Measurements from ENCODE around the gene FRS3.
A peak's percentile ranks its signal among the peaks of the same experiment; 100 is the strongest.

Gene FRS3

DNA sequence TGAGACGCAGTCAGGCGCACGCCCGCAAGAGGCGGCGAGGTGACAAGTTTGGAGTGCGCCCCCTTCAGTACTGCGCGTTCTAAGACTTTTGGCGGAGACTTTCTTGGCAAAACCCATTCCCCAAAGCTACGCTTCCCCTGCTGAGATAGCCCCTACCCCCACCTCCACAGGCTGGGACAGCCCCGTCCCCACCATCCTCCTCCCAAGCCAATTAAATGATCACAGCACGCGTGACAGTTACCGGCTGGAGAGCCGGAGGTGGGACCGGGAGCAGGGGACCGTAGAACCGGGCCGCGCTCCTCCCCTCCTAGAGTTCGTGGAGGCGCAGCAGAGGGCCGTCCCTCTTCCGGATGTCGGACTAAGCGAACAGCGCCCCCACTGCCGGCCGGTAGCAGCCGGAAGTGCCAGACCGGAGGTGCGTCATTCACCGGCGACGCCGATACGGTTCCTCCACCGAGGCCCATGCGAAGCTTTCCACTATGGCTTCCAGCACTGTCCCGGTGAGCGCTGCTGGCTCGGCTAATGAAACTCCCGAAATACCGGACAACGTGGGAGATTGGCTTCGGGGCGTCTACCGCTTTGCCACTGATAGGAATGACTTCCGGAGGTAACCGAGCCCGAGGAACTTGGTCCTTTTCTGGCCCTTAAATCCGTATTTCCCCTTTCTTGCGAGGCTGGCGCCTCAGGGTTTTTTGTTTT is 7.7 kb upstream of the FRS3 start, which contains the start of gene TOMM6:
Gene TOMM6 (plus strand): TSS at position 476 of the 699 bp plus-strand sequence. CDS start 4 bp downstream, at position 480.
- peaks cover 7% of the 10 kb centered on the region for H3K79me2 ChIP-seq (ENCODE audit: control insufficient read depth, insufficient read depth, low read length)
- H3K36me3 ChIP-seq (ENCODE audit: control insufficient read depth, insufficient read depth, low read length), result peaks cover 7% of the 10 kb centered on the region
- H3K4me3 ChIP-seq (ENCODE audit: low read length), result peak within 1 kb of the TSS; percentile 100
- H2BK5ac ChIP-seq (ENCODE audit: low read length), result peak within 1 kb of the TSS; percentile 85
- peak within 1 kb of the TSS; percentile 64 for H3K18ac ChIP-seq (ENCODE audit: low read length)
- H3K23ac ChIP-seq (ENCODE audit: low read length), result no peak within 1 kb of the TSS
- H3K56ac ChIP-seq (ENCODE audit: low read length), result peak within 1 kb of the TSS; percentile 99
- no peaks in the 10 kb centered on the region for H3K4me1 ChIP-seq (ENCODE audit: control insufficient read depth, low read depth, low read length)
- H2AK5ac ChIP-seq (ENCODE audit: low read length), result peak within 1 kb of the TSS; percentile 98
- peak within 1 kb of the TSS; percentile 99 for H3K9ac ChIP-seq (ENCODE audit: low read length)
- H3K79me1 ChIP-seq (ENCODE audit: low read length), result peaks cover 9% of the 10 kb centered on the region
- H3K27ac ChIP-seq (ENCODE audit: low read depth, low read length), result peak within 1 kb of the TSS; percentile 69
- peak within 1 kb of the TSS; percentile 26 for H4K5ac ChIP-seq (ENCODE audit: low read length)
- peak within 1 kb of the TSS; percentile 98 for H3K4me2 ChIP-seq (ENCODE audit: low read length)
- H2BK120ac ChIP-seq (ENCODE audit: low read depth, low read length), result no peak within 1 kb of the TSS
- peaks cover 5% of the 10 kb centered on the region for H3K27me3 ChIP-seq (ENCODE audit: insufficient read depth, low read length, poor library complexity)
- peak within 1 kb of the TSS; percentile 87 for H4K8ac ChIP-seq (ENCODE audit: low read depth, low read length)
- peak within 1 kb of the TSS; percentile 95 for H3K4ac ChIP-seq (ENCODE audit: low read depth, low read length)
- no CpG with 5 or more reads among the region's 55 CpGs for WGBS (ENCODE audit: extremely low coverage, insufficient coverage, low lambda C conversion rate)
- DNase-seq, result peak; percentile 97
- H2BK15ac ChIP-seq (replicated peaks; ENCODE audit: low read depth), result no peak within 1 kb of the TSS

DNA sequence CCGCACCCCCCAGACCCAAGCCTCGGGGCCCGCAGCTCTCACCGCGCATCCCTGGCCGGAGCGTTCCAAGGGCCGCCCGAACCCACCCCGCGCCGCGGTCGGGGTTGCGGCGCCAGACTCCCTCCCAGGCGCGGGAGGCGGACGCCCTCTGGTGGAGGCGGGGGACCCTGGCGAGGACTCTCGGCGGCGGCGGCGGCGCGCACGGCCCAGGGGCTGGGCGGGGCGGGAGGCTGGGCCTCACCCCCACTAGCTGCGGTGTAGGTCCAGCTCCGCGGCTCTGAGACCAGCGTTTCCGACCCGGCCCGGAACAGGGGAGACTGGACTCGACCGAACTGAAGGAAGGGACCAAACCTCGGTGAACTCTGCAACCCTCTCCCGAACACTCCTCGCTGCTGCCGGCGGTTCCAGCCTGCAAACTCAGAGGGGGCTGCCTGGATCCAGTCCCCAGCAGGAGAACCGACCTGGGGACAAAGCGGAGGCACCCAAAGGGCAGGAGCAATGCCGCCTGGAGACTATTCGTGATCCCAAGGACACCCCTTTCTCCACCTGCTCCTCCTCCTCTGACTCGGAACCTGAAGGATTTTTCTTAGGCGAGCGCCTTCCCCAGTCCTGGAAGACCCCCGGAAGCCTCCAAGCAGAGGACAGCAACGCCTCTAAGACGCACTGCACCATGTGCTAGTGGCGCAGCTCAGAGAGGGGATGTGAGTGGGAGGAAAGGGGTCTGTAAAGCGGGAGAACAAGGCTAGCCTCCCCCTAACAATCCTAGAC is 6.9 kb upstream of the FRS3 start:
- Histone ChIP-seq H2BK15ac (replicated peaks; ENCODE audit: low read depth) (no peak overlapping the region), H3K18ac (ENCODE audit: low read length) (no peak overlapping the region)
- WGBS (ENCODE audit: extremely low coverage, insufficient coverage, low lambda C conversion rate), result no CpG with 5 or more reads among the region's 58 CpGs

DNA sequence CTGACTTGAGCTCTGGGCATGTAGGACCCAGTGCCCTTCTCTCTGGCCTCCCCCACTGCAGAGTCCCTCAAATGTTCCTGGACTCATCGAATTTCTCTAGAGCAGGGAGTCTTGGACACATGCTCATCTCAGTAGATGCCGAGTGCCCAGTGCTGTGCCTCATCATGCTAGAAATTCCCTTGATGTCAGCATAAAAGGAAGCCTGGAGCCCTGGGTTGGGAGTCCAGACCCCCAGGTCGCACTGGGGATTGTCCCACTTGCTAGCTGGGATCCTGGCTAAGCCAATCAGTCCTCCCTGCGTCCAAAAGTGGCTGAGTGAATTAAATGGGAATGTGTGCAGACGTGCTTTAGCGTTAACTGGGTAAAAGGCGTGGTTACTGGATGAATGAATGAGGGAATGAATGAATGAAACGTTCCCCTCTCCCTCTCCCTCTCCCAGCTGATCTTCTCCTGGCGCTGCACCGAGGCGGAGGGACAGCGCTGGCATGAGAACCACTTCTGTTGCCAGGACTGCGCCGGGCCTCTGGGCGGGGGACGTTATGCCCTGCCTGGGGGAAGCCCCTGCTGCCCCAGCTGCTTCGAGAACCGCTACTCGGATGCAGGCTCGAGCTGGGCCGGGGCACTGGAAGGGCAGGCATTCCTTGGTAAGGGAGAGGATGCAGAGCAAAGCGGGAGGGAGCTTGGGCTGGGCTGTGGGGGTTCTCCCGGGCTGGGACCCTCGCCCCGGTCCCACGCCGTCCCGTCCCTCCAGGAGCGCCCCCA is 6.2 kb upstream of the FRS3 start:
- no peak overlapping the region for H2BK5ac ChIP-seq (ENCODE audit: low read length)
- H3K79me1 ChIP-seq (ENCODE audit: low read length), result peaks cover 9% of the 10 kb centered on the region
- no peak overlapping the region for H2AK5ac ChIP-seq (ENCODE audit: low read length)
- no peak overlapping the region for H3K4ac ChIP-seq (ENCODE audit: low read depth, low read length)
- peak; percentile 48 for DNase-seq
- H3K23ac ChIP-seq (ENCODE audit: low read length), result no peak overlapping the region
- no peak overlapping the region for H2BK15ac ChIP-seq (replicated peaks; ENCODE audit: low read depth)
- no peak overlapping the region for H2BK120ac ChIP-seq (ENCODE audit: low read depth, low read length)
- peak overlapping the region; percentile 6 for H3K4me3 ChIP-seq (ENCODE audit: low read length)
- no peak overlapping the region for H3K27ac ChIP-seq (ENCODE audit: low read depth, low read length)
- H3K56ac ChIP-seq (ENCODE audit: low read length), result peak overlapping the region; percentile 69
- H3K18ac ChIP-seq (ENCODE audit: low read length), result no peak overlapping the region
- H3K4me1 ChIP-seq (ENCODE audit: control insufficient read depth, low read depth, low read length), result no peaks in the 10 kb centered on the region
- peaks cover 5% of the 10 kb centered on the region for H3K27me3 ChIP-seq (ENCODE audit: insufficient read depth, low read length, poor library complexity)
- no peak overlapping the region for H4K8ac ChIP-seq (ENCODE audit: low read depth, low read length)
- peak overlapping the region; percentile 21 for H3K4me2 ChIP-seq (ENCODE audit: low read length)
- H3K9ac ChIP-seq (ENCODE audit: low read length), result peak overlapping the region; percentile 56
- peaks cover 7% of the 10 kb centered on the region for H3K36me3 ChIP-seq (ENCODE audit: control insufficient read depth, insufficient read depth, low read length)
- no peak overlapping the region for H4K5ac ChIP-seq (ENCODE audit: low read length)
- peaks cover 7% of the 10 kb centered on the region for H3K79me2 ChIP-seq (ENCODE audit: control insufficient read depth, insufficient read depth, low read length)
- no CpG with 5 or more reads among the region's 29 CpGs for WGBS (ENCODE audit: extremely low coverage, insufficient coverage, low lambda C conversion rate)

More for the DNA sequence above, 6.9 kb upstream of the FRS3 start:
- Histone ChIP-seq H3K4me1 (ENCODE audit: control insufficient read depth, low read depth, low read length) (no peaks in the 10 kb centered on the region), H3K27ac (ENCODE audit: low read depth, low read length) (peak overlapping the region; percentile 57), H3K79me1 (ENCODE audit: low read length) (peaks cover 9% of the 10 kb centered on the region), H3K36me3 (ENCODE audit: control insufficient read depth, insufficient read depth, low read length) (peaks cover 7% of the 10 kb centered on the region), H3K4ac (ENCODE audit: low read depth, low read length) (no peak overlapping the region), H3K56ac (ENCODE audit: low read length) (peak overlapping the region; percentile 97), H3K4me2 (ENCODE audit: low read length) (peak overlapping the region; percentile 98), H2AK5ac (ENCODE audit: low read length) (no peak overlapping the region), H4K8ac (ENCODE audit: low read depth, low read length) (no peak overlapping the region), H4K5ac (ENCODE audit: low read length) (no peak overlapping the region), H2BK5ac (ENCODE audit: low read length) (no peak overlapping the region), H3K9ac (ENCODE audit: low read length) (peak overlapping the region; percentile 88), H3K79me2 (ENCODE audit: control insufficient read depth, insufficient read depth, low read length) (peaks cover 7% of the 10 kb centered on the region), H3K23ac (ENCODE audit: low read length) (no peak overlapping the region), H3K4me3 (ENCODE audit: low read length) (peak overlapping the region; percentile 71), H2BK120ac (ENCODE audit: low read depth, low read length) (no peak overlapping the region), H3K27me3 (ENCODE audit: insufficient read depth, low read length, poor library complexity) (peaks cover 5% of the 10 kb centered on the region)
- peak; percentile 84 for DNase-seq

DNA sequence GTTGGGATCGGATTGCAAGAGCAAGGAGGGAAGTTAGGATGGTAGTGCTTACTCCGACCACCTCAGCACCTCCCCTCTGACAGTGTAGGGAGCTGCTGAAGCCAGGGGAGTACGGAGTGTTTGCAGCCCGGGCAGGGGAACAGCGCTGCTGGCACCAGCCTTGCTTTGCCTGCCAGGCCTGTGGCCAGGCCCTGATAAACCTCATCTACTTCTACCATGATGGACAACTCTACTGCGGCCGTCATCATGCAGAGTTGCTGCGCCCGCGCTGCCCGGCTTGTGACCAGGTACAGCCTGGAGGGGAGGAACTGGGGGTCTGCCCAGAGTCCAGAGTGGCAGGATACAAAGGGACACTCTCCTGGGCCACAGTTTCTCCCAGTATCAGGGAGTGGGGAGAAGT is 5.6 kb upstream of the FRS3 start:
- Histone ChIP-seq H3K4ac (ENCODE audit: low read depth, low read length) (no peak overlapping the region), H3K4me3 (ENCODE audit: low read length) (no peak overlapping the region), H3K27me3 (ENCODE audit: insufficient read depth, low read length, poor library complexity) (peaks cover 5% of the 10 kb centered on the region), H3K9ac (ENCODE audit: low read length) (no peak overlapping the region), H3K79me2 (ENCODE audit: control insufficient read depth, insufficient read depth, low read length) (peaks cover 7% of the 10 kb centered on the region), H3K36me3 (ENCODE audit: control insufficient read depth, insufficient read depth, low read length) (peaks cover 7% of the 10 kb centered on the region), H3K4me1 (ENCODE audit: control insufficient read depth, low read depth, low read length) (no peaks in the 10 kb centered on the region), H3K23ac (ENCODE audit: low read length) (no peak overlapping the region), H3K4me2 (ENCODE audit: low read length) (no peak overlapping the region), H3K27ac (ENCODE audit: low read depth, low read length) (no peak overlapping the region), H3K79me1 (ENCODE audit: low read length) (peaks cover 9% of the 10 kb centered on the region), H2BK15ac (replicated peaks; ENCODE audit: low read depth) (no peak overlapping the region), H3K56ac (ENCODE audit: low read length) (peak overlapping the region; percentile 34), H4K8ac (ENCODE audit: low read depth, low read length) (no peak overlapping the region), H2BK120ac (ENCODE audit: low read depth, low read length) (no peak overlapping the region), H2BK5ac (ENCODE audit: low read length) (no peak overlapping the region), H2AK5ac (ENCODE audit: low read length) (no peak overlapping the region), H4K5ac (ENCODE audit: low read length) (no peak overlapping the region), H3K18ac (ENCODE audit: low read length) (no peak overlapping the region)
- no CpG with 5 or more reads among the region's 11 CpGs for WGBS (ENCODE audit: extremely low coverage, insufficient coverage, low lambda C conversion rate)
- DNase-seq, result no peak

- no peak overlapping the region for H3K23ac ChIP-seq (ENCODE audit: low read length)
- no peak overlapping the region for H3K9ac ChIP-seq (ENCODE audit: low read length)
- peaks cover 7% of the 10 kb centered on the region for H3K79me2 ChIP-seq (ENCODE audit: control insufficient read depth, insufficient read depth, low read length)
- H3K4me3 ChIP-seq (ENCODE audit: low read length), result no peak overlapping the region
- H2BK15ac ChIP-seq (replicated peaks; ENCODE audit: low read depth), result no peak overlapping the region
- no peak overlapping the region for H2BK120ac ChIP-seq (ENCODE audit: low read depth, low read length)
- H3K4me1 ChIP-seq (ENCODE audit: control insufficient read depth, low read depth, low read length), result no peaks in the 10 kb centered on the region
- no peak overlapping the region for H3K4ac ChIP-seq (ENCODE audit: low read depth, low read length)
- H3K36me3 ChIP-seq (ENCODE audit: control insufficient read depth, insufficient read depth, low read length), result peaks cover 4% of the 10 kb centered on the region
- no peak overlapping the region for H3K27ac ChIP-seq (ENCODE audit: low read depth, low read length)
- peaks cover 7% of the 10 kb centered on the region for H3K79me1 ChIP-seq (ENCODE audit: low read length)
- H3K56ac ChIP-seq (ENCODE audit: low read length), result no peak overlapping the region
- H3K4me2 ChIP-seq (ENCODE audit: low read length), result no peak overlapping the region
- H2AK5ac ChIP-seq (ENCODE audit: low read length), result no peak overlapping the region
- DNase-seq, result peak; percentile 19
- no peak overlapping the region for H4K8ac ChIP-seq (ENCODE audit: low read depth, low read length)
- no peak overlapping the region for H4K5ac ChIP-seq (ENCODE audit: low read length)
- no peak overlapping the region for H2BK5ac ChIP-seq (ENCODE audit: low read length)
- H3K27me3 ChIP-seq (ENCODE audit: insufficient read depth, low read length, poor library complexity), result peaks cover 5% of the 10 kb centered on the region
- WGBS (ENCODE audit: extremely low coverage, insufficient coverage, low lambda C conversion rate), result no CpG with 5 or more reads among the region's 5 CpGs
- H3K18ac ChIP-seq (ENCODE audit: low read length), result no peak overlapping the region
These were observed 5.0 kb upstream of the FRS3 start for GRCh38 chr6:41784581-41785171.
